Calu3 (cell line): Measurements from ENCODE around the gene SNRK. TPM values are rescaled to one million over a fixed set of nuclear protein-coding genes. Genes with fewer than 3 reads are reported as not detected.

ENCODE experiments used
- BruUV-seq: library from RNA; stranded (reverse); fragments of 400-500 nt; replicated peaks from 2 replicates; lab custom pipeline; 2021; lab: Mats Ljungman, UMichigan
- CTCF ChIA-PET: fragments of 300-600 bp; sonication (Branson Sonifier 250); formaldehyde crosslinking; loops from one replicate; lab custom pipeline; 2022; ENCODE audit warnings: antibody characterized with exemption; lab: Charles Lee
- DNase-seq: peaks from one replicate; pipeline ENCODE4 v3.0.0; 2022
- H3K27ac Mint-ChIP-seq: one replicate; pipeline ENCODE4 v1.8.0; 2022; ENCODE audit warnings: mixed read lengths; ENCODE audit not compliant: unreplicated experiment
- H3K27me3 Mint-ChIP-seq: one replicate; pipeline ENCODE4 v1.8.0; 2022; ENCODE audit warnings: mixed read lengths; ENCODE audit not compliant: unreplicated experiment
- H3K36me3 Mint-ChIP-seq: one replicate; pipeline ENCODE4 v1.8.0; 2022; ENCODE audit warnings: mild to moderate bottlenecking, moderate library complexity, mixed read lengths; ENCODE audit not compliant: insufficient read depth, unreplicated experiment
- H3K4me1 Mint-ChIP-seq: one replicate; pipeline ENCODE4 v1.8.0; 2022; ENCODE audit warnings: mild to moderate bottlenecking, low read depth, mixed read lengths; ENCODE audit not compliant: unreplicated experiment
- H3K4me3 Mint-ChIP-seq: one replicate; pipeline ENCODE4 v1.8.0; 2022; ENCODE audit warnings: mild to moderate bottlenecking, low read depth, moderate library complexity, mixed read lengths; ENCODE audit not compliant: unreplicated experiment
- H3K9me3 Mint-ChIP-seq: one replicate; pipeline ENCODE4 v1.8.0; 2022; ENCODE audit warnings: low read depth, mixed read lengths; ENCODE audit not compliant: unreplicated experiment
- intact Hi-C: fragments of 100-400 bp; cut with micrococcal nuclease; formaldehyde crosslinking; loops from one replicate; pipeline ENCODE4 v1.10.0; 2022; ENCODE audit not compliant: unreplicated experiment
- total RNA-seq: library from RNA; stranded (reverse); gene quantifications from 2 replicates; pipeline ENCODE4 v1.2.3, GENCODE V29; 2022
- TF ChIP-seq, protein P1 (sequence below): fragments of 200-600 bp; IDR thresholded peaks from one replicate; pipeline ENCODE4 v1.8.0; 2022; ENCODE audit warnings: antibody characterized with exemption; ENCODE audit not compliant: unreplicated experiment

The SNRK gene
- total RNA-seq, 1 experiment from 2014 or later = 21.0 TPM

DNA sequence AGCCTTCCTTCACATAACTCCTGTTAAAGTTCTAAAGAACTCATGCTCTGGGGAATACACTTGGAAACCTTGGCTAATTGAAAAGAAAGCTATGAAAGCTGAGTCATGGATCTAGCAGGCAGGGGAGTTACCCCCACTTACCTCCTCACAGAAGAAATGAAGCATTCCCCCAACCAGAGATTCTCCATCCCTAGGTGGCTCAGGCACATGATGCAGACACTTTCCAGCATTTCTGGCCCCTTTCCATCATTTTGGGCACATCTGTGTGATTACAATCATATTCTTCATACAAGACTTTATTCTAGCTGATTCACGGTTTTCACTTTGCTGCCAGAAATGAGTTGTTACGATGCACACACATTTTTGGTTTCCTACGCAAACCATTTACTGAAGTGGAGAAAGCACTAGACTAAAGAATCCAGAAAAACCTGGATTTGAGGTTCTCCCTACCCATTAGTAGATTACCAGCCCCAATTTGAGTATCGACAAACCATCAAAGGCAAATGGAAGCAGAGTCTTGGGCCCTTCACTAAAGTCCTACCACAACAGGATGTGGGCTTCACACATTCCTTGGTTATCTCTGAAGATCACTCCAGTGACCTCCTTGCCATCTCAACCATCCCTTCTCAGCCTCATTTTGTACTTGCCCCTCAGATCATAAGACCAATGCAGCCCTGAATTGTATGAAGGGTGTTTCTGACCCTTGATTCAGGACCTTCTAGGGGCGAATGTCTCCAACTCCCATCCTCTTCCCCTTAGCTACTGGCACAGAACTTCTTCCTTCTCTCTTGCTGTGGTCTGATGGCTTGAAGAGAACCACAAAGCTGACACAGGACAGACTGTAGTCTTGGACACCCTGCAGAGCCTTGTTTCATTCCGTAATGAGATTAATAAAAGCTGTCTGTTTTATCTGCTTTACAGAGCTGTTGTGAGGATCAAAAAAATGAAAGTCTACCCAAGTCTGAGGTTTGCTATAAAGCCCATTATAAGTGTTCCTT lies 42.5 kb upstream of the SNRK start:
- DNase-seq = no peak
- no peaks in the 10 kb centered on the region for H3K4me1 Mint-ChIP-seq
- intact Hi-C loops = no loop called here
- no peaks in the 10 kb centered on the region for H3K9me3 Mint-ChIP-seq
- no peak overlapping the region for H3K27ac Mint-ChIP-seq
- BruUV-seq = no TSS peak
- TF ChIP-seq, protein P1, sequence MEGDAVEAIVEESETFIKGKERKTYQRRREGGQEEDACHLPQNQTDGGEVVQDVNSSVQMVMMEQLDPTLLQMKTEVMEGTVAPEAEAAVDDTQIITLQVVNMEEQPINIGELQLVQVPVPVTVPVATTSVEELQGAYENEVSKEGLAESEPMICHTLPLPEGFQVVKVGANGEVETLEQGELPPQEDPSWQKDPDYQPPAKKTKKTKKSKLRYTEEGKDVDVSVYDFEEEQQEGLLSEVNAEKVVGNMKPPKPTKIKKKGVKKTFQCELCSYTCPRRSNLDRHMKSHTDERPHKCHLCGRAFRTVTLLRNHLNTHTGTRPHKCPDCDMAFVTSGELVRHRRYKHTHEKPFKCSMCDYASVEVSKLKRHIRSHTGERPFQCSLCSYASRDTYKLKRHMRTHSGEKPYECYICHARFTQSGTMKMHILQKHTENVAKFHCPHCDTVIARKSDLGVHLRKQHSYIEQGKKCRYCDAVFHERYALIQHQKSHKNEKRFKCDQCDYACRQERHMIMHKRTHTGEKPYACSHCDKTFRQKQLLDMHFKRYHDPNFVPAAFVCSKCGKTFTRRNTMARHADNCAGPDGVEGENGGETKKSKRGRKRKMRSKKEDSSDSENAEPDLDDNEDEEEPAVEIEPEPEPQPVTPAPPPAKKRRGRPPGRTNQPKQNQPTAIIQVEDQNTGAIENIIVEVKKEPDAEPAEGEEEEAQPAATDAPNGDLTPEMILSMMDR = no peak
- H3K36me3 Mint-ChIP-seq = no peaks in the 10 kb centered on the region
- H3K4me3 Mint-ChIP-seq = no peak overlapping the region
- CTCF ChIA-PET = no interaction called here
- peaks cover 9% of the 10 kb centered on the region for H3K27me3 Mint-ChIP-seq

DNA sequence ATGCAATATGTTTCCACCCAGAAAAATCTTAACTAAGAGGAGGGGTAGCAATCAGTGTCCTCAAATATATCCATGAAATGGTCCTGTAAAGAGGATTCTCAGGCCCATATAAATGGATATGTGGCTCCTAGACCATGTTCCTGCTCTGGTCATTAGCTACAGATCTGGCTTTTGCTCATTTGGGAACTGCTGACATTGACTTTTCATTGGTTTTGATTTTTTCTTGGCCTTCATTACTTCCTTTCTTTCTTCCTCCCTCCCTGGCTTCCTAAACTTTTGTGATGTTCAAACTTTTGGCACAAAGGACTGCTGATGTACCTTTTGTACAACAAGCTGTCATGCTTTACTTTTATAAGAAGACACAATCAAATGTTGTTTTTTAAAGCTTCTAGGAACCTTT lies 41.6 kb upstream of the SNRK start:
- Mint-ChIP-seq H3K27me3 (peaks cover 9% of the 10 kb centered on the region), H3K27ac (no peak overlapping the region), H3K4me1 (no peaks in the 10 kb centered on the region), H3K4me3 (no peak overlapping the region), H3K9me3 (peaks cover 4% of the 10 kb centered on the region), H3K36me3 (no peaks in the 10 kb centered on the region)
- BruUV-seq = no TSS peak
- TF ChIP-seq, protein P1 = no peak
- DNase-seq = no peak
- CTCF ChIA-PET = no interaction called here
- intact Hi-C loops = no loop called here

DNA sequence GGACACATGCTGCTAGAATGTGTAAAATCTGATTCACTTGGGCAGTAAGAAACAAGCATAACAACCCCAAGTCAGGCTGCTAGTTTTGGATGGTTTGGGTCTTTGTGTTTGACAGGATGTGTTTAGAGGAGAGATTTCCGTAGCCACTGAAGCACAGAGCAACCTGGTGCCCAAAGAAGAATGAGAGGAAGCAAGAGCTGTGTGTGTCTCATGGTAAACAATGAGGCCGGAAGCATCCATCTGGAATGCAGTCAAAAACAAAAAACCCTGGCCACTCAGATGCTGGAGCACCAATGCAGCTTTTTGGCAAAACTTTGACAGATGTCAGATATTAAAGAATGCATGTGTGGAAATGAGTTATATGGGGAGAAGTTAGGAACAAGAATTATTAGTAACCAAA lies 39.4 kb upstream of the SNRK start:
- H3K36me3 Mint-ChIP-seq = no peaks in the 10 kb centered on the region

DNA sequence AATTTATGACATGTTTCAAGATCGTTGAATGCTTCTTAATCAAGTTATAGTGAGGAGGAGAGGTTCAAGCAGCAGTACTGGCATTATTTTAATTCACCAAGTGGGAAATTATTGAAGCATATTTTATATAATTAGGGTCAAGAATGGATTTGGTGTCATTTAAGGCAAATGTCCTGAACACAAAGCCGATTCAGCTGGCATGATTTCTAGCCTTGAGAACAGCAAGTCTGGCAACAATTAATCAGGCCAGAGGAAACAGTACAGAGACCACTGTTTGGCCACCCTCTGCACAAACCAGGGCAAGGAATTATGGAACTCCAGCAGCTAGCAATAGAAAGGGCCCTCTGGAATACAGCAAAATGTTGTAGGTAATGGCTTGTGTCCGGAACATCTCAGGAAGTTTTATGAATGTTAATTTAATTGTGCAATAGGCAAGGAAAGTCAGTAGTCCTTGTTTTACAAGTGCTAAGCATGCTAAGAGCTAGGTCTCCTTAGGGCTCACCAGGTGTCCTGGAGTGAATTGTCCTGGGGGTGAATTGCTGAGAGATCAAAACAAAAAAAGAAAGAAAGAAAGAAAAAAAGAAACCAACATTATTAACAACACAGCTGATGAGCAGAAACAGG lies 38.7 kb upstream of the SNRK start:
- peaks cover 9% of the 10 kb centered on the region for H3K27me3 Mint-ChIP-seq
- H3K4me1 Mint-ChIP-seq = no peaks in the 10 kb centered on the region
- H3K27ac Mint-ChIP-seq = no peak overlapping the region
- no peaks in the 10 kb centered on the region for H3K36me3 Mint-ChIP-seq
- BruUV-seq = no TSS peak
- no peak overlapping the region for H3K4me3 Mint-ChIP-seq
- TF ChIP-seq, protein P1 = no peak
- intact Hi-C loops = no loop called here
- H3K9me3 Mint-ChIP-seq = peaks cover 4% of the 10 kb centered on the region
- CTCF ChIA-PET = interaction anchor here (0.6 kb wide), 1 partner anchor 16 kb away, joined by 6 read pairs; no protein-coding TSS in a partner anchor
- no peak for DNase-seq

More for the DNA sequence above, 39.4 kb upstream of the SNRK start:
- DNase-seq = no peak
- TF ChIP-seq, protein P1 = no peak
- Mint-ChIP-seq H3K4me1 (no peaks in the 10 kb centered on the region), H3K9me3 (peaks cover 4% of the 10 kb centered on the region), H3K27ac (no peak overlapping the region), H3K4me3 (no peak overlapping the region), H3K27me3 (peaks cover 9% of the 10 kb centered on the region)
- CTCF ChIA-PET = no interaction called here
- BruUV-seq = no TSS peak
- intact Hi-C loops = no loop called here
